ENCODE data around the gene GFAP.

DNA sequence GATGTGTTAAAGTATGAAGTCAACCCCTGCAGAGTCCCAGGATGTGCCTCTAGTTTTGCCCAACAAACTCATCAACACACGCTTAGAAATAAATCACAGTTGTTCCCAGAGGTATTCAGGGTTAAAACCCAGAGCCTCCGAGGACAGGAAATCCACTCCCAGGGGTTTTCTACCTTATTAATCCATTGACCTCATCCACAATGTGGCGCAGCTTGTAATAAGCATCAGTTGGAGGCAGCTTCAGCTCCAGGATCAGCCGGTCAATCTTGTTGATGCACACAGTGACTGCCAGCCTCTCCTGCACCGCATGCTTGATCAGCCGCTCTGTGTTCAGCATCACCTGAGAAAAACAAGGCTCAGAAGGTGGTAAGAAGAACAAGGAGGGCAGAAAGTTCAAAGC, 39.5 kb downstream of the GFAP start:
- TF ChIP-seq EZH2 (IDR thresholded peaks at IDR 0.05; ENCODE audit: insufficient read depth, low read length) = no peak
- TF ChIP-seq, protein P1, sequence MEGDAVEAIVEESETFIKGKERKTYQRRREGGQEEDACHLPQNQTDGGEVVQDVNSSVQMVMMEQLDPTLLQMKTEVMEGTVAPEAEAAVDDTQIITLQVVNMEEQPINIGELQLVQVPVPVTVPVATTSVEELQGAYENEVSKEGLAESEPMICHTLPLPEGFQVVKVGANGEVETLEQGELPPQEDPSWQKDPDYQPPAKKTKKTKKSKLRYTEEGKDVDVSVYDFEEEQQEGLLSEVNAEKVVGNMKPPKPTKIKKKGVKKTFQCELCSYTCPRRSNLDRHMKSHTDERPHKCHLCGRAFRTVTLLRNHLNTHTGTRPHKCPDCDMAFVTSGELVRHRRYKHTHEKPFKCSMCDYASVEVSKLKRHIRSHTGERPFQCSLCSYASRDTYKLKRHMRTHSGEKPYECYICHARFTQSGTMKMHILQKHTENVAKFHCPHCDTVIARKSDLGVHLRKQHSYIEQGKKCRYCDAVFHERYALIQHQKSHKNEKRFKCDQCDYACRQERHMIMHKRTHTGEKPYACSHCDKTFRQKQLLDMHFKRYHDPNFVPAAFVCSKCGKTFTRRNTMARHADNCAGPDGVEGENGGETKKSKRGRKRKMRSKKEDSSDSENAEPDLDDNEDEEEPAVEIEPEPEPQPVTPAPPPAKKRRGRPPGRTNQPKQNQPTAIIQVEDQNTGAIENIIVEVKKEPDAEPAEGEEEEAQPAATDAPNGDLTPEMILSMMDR (IDR thresholded peaks at IDR 0.05; ENCODE audit: insufficient read depth, low read depth, low read length) = no peak

Measured in astrocyte (in vitro differentiated cells and primary cell).